Skin epidermis (tissue), 12 donors: ENCODE results near the gene GPR31.
A peak's percentile ranks its signal among the peaks of the same experiment; 100 is the strongest.
"Not testable (repeated sequence)": the region's sequence is repeated elsewhere in the genome, so short reads cannot be mapped to it uniquely, and the experiment has no call there.

Experiments used
- H3K27ac ChIP-seq, 21 experiments: fragments of 200-600 bp; sonication (generic) in 11 of 21; one replicate each; pipeline ENCODE4 v1.5.0; 2020; ENCODE audit warnings: mild to moderate bottlenecking in 3 of 21, inconsistent platforms in 2 of 21, moderate library complexity in 2 of 21
- H3K4me3 ChIP-seq, 7 experiments: fragments of 200-600 bp; sonication (generic) in 2 of 7; one replicate each; pipeline ENCODE4 v1.5.0; 2020; ENCODE audit warnings: inconsistent platforms in 2 of 7, mild to moderate bottlenecking in 2 of 7, moderate library complexity in 1 of 7

Gene GPR31

DNA sequence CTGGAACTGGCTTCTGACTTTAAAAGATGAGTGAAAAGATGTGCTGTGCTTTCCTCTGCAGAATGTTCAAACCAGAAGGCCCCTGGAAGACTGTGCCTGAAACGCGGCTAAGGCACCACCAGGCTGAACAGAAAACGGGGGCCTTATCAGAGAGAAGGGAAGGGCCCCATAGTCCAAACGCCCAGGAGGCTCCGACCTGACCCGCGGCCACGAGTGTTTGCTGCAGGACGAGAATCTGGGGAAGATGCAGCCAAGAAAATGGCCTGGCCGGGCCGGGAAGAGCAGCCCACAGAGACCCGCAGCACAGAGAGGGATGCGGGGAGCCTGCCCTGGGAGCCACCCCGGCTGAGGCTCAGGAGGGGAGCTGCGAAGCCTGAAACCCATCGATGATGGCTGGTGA is 10.5 kb upstream of the GPR31 start:
- not testable (repeated sequence) for H3K27ac ChIP-seq, H3K4me3 ChIP-seq

DNA sequence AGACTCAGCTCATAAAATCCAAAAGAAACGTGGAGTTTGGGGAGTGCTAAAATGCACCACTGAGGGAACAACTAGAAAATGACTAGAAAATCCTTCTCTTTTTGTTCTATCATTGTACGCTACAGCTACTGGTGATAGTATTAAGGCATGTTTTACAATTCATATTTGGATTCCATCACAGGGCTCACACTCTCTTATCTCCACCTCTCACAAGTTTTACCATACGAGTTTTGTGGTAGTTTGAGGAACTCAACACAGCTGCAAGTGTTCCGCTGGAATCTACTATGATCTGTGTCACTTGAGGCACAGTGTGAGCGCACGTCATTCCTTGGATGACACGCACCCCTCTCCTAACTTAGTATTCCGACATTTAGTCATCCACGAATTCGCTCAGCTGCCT is 9.9 kb upstream of the GPR31 start:
- H3K4me3 ChIP-seq, result not testable (repeated sequence)

DNA sequence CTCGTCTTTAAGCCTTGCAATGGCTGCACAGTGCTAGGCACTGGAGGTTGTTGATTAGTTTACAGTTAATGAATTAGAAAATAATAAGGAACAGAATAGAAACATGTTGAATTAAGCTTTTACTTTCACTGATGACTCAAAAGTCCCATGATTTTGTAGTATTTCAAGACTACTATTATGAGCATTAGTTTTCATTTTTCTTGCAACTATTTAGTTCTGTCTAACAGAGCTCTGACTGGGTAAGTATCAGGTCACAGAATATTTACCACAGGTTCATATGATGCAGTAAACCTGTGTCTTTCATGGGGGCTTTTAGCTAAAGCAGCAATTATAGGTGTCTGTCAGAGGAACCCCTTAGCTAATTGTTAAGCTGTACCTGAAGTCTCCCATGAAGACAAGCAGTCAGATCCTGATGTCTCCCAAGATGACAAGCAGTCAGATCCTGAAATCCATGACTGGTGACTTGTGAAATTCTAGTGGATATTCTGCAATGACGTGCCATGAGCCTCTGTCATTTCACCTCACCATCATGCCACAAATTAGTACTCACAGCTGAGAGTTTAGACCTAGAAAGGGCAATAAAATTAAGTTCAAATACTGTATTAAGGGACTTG is 8.2 kb upstream of the GPR31 start:
- Histone ChIP-seq H3K4me3 (no peak overlapping the region), H3K27ac (no peak overlapping the region)

More for the DNA sequence above, 9.9 kb upstream of the GPR31 start:
- not testable (repeated sequence) for H3K27ac ChIP-seq

DNA sequence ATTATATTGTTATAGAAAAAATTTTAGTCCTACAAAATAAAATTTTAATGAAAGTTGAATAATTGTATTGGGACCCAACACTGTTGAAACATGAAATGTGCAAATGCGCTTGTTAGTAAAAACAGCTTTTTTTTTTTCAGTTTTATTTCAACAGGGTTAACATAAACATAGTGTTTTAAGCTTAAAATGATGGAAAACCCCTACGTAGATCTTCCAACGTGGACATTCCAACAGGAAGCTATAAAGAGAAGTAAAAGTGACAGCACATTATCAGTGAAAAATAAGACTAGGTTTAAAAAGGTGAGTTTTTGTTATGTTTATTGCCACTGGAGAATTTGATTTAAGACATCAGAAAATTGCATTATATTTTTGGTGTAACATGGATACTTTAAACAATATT is 6.5 kb upstream of the GPR31 start:
- Histone ChIP-seq H3K4me3 (no peak overlapping the region), H3K27ac (no peak overlapping the region)

DNA sequence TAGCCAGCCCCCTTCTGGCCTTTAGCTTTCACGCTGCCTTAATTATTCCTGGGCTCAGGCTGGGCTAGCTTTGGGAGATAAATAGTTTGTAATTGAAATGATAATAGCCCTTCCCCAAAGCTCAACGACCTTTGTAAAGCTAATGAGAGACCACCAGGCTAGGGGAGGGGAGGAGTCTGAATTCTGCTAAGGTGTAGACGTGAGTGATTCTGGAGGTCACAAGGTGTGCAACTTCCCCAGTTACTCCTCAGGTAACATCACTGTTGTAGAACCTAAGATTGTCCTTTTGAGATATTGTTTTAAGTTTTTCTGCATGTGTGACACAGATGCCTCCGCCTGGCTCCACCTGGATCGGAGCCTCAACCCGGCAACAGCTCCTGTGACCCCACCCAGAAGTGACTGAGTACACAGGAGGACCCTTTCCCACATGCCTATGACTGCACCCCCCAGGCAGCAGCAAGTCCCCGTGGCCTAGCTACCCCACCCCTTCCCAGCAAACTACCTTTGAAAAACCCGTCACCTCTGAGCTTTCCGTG is 5.8 kb upstream of the GPR31 start:
- H3K4me3 ChIP-seq, result no peak overlapping the region
- H3K27ac ChIP-seq, result no peak overlapping the region

DNA sequence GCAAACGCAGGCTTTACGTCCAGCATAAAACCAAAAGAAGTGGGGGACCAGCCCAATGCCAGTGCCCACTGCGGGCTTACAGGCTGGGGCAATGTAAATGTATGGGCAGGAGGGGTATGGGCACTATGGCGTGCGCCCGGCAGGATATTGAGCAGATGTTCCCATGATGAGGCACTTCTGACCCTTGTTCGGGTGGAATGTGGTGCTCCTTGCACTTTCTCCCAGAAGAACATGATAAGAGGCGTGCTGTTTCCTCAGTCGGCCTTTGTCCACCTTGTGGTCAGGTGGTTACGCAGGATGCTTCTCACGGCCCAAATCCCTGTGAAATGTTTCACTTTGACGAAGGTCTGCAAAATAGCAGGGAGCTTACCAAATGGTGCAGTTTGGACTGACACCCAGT is 4.8 kb upstream of the GPR31 start:
- H3K4me3 ChIP-seq, result no peak overlapping the region
- no peak overlapping the region for H3K27ac ChIP-seq

DNA sequence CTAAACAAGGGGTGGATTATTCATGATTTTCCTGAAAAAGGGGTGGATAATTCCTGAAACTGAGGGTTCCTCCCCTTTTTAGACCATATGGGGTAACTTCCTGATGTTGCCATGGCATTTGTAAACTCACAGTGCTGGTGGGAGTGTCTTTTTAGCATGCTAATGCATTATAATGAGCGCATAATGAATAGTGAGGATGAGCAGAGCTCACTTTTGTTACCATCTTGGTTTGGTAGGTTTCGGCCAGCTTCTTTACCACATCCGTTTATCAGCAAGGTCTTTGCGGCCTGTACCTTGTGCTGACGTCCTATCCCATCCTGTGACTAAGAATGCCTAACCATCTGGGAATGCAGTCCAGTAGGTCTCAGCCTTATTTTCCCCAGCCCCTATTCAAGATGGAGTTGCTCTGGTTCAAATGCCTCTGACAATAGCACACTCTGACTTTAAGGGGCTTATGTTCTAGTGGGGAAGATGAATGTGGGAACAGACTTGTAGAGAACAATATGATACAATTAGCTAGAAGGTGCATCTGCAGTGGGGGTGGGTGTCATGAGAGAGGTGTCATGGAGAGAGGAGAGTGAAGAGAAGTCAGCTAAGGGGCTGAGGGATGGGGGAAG is 4.2 kb upstream of the GPR31 start:
- Histone ChIP-seq H3K27ac (no peak overlapping the region), H3K4me3 (no peak overlapping the region)

DNA sequence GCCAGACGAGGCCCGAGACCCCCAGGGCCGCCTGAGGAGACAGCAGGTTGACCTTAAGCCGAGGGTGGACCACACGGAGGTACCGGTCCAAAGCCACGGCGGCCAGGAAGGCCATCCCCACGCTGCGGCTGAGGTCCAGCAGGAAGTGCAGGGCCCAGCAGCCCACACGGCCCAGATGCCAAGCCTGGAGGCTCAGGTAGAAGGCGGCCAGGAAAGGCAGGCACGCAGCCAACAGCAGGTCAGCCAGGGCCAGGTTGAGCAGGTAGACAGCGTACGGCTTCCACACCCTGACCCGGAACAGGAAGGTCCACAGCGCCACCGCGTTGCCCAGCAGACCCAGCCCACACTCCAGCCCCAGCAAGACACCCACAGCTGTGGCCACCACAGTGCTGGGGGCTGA is 366 bp downstream of the GPR31 start:
- no peak overlapping the region for H3K4me3 ChIP-seq
- H3K27ac ChIP-seq, result peak overlapping the region in 2 of 21 experiments; percentile 21 to 37

DNA sequence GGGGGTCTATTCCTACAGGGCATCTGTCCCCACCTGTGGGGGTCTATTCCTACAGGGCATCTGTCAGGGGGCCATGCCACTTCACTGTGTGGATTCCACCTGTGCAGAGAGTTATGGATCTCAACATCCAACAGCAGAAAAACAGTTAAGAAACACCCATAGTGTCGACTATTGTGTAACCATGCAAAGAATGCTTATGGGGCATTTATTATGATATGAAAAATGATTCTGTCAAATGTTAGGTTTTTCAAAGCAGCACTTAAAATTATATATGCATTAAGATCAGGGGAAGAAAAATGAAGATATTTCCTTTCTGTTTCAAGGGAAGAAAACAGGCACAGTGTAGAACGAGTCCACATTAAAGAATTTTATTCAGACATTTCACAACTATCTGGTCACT is 2.9 kb downstream of the GPR31 start:
- H3K27ac ChIP-seq, result no peak overlapping the region
- H3K4me3 ChIP-seq, result no peak overlapping the region

DNA sequence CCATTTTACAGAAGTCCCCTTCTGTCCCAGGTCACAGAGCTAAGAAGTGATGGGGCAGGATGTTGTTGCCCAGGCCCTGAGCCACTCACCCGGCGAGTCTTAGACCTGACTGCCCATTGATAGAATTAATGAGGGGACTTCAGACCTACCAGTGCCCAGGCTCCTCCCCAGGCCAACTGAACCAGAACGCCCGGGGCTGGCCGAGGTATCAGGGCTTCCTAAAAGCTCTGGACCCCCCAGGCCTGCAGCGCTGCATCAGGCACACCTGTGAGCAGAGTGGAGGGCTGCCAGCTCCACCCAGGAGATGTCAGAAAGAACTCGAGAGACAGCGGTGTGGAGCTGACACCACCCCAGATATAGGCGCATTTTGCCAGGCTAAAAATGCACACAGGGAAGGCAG is 3.5 kb downstream of the GPR31 start:
- Histone ChIP-seq H3K27ac (no peak overlapping the region), H3K4me3 (no peak overlapping the region)

DNA sequence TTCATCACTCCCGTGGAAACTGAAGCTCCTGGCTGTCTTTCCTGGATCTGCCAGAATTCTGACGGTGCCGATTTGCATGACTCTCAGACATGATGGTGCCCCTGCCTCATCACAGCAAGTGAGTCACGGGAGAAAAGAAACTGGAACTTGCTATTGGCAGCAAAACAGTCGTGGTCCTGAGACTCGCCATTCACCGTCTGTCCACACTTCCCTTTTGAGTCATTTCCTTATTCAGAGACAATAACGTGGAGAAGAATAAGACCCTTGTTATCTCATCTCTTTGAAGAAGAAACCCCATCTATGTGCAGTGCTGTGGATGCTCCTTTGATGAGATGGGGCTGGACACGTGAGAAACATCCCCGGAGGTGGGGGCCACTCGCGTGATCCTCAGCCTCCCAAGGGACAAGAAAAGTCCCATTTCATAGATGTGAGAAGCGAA is 4.2 kb downstream of the GPR31 start:
- Histone ChIP-seq H3K27ac (peak overlapping the region in 4 of 21 experiments; percentile 14 to 55 (median 38)), H3K4me3 (peak overlapping the region in 1 of 7 experiments; percentile 9)

DNA sequence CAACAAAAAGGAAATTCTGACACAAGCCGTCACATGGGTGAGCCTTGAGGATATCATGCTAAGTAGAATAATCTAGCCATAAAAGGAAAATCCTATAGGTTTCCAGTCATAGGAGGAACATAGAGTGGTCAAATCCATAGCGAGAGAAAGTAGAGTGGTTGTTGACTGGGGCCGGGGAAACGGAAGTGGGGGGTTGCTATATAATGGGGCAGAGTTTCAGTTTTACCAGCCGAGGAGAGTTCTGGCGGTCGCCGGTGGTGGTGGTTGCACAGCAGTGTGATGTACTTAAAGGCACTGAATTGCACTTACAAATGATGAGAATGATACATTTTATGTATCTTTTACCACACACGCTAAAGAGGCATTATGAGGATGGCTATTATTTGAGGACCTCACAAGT is 4.9 kb downstream of the GPR31 start:
- Histone ChIP-seq H3K4me3 (no peak overlapping the region), H3K27ac (peak overlapping the region in 3 of 21 experiments; percentile 14 to 55 (median 39))

DNA sequence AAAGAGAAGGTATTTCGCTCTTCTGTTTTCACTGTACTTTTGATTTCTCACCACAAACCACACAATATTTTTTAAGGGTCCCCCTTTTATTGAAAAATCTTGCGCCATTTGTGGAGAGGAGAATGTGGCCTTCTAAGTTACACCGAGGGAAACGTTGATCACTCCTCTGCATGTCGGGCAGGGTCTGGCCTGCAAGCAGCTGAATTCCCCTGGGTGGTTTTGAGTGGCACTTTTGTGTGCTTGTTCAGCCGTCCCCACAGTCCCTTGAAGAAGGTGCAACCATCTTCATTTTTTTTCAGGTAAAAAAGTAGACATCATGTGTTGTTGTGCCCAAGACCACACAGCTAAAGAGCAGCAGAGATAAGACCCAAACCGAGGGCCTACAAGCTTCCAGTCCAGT is 6.1 kb downstream of the GPR31 start:
- H3K4me3 ChIP-seq, result no peak overlapping the region
- peak overlapping the region in 2 of 21 experiments; percentile 23 to 28 for H3K27ac ChIP-seq

DNA sequence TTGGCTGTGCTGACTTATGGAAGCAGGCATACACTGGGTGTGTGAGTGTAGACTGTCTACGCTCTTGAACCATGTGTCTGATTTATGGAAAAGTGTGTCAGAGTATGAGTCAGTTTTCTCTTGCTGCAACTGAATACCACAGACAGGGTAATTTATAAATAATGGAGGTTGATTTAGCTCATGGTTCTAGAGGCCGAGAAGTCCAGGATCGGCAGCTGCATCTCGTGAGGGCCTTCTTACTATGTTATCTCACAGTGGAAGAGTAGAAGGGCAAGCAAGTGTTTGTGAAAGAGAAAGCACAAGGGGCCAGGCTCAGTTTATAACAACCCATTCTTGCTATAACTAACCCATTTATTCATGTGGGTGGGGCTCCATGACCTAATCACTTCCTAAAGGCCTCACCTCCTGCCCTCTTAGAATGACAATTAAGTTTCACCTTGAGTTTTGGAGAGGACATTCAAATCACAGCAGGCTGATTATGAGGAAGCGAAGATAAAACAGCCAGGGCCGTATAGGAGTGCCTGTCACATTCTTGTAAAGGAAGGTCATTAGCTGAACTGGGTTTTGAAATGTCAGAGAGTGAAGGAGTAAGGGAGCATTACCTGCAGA is 6.7 kb downstream of the GPR31 start:
- no peak overlapping the region for H3K27ac ChIP-seq
- H3K4me3 ChIP-seq, result no peak overlapping the region

DNA sequence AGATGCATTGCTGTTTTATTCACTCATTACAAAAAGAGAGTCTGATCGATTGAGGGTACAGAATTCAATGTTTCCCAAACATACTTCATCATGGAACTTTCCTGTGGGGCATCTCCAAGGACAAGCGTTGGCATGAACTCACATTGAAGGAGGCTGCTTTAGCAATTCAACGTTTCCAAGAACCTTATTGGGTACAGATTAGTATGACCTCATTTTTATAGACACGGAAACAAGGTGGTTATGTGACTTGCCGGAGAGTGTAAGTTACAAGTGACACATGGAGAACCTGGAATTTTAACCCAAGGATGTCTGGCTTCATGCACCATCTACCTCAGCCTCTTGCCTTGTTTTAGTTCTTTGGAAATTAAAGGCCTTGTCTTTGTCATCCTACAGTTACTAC is 8.8 kb downstream of the GPR31 start:
- no peak overlapping the region for H3K4me3 ChIP-seq
- H3K27ac ChIP-seq, result no peak overlapping the region

DNA sequence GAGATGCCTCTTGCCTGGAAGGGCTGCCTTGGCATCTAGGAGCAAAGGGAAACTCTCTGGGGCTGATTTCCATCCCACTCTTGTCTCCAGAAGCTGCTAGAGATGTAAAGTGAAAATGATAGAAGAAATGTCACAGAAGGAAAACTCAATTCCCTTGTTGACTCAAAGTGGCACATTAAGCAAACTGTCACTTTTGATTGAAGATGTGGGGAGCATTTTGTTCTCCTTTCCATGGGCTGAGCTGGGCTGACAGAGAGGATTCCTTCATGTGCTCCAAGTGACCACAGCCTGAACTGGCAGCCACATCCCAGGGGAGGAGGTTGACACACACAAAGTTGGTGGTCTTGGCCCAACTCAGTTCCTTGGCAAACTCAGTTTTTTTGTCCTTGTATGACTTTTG is 9.8 kb downstream of the GPR31 start:
- Histone ChIP-seq H3K4me3 (no peak overlapping the region), H3K27ac (no peak overlapping the region)

DNA sequence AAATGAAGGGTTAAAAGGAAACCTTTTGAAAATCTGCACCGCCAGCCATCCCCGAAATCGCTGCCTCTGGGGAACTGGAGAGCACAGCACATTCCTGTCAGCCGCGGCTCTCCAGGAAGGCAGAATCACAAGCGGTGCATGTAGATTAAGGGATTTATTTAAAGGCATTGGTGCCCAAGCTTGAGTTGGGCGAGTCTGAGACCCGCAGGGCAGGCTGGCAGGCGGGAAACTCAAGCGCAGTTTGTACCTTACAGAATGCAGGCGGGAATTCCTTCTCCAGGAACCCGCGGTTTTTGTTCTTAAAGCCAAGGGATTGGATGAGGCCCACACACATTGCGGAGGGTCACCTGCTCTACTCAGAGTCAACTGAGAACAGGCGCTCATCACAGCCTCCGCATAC is 10.8 kb downstream of the GPR31 start:
- no peak overlapping the region for H3K27ac ChIP-seq
- H3K4me3 ChIP-seq, result no peak overlapping the region

DNA sequence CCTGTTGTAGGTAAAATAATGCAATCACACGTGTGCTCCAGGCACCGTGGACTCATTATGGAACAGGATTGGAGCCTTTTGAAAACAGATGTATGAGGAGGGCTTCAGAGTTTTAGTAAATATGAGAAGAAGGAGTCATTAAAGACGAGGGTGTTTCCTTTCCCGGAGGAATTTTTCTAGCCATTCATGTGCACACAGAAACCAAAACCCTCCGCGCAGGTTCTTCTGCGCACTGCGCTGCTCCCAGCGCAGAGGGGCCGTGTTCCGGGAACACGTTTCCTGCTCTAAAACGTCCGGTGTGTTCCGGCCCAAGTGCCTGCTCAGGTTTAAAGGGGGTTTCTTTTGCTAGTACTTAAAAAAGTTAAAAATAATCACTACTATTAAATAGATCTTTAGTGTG is 11.6 kb downstream of the GPR31 start:
- Histone ChIP-seq H3K4me3 (no peak overlapping the region), H3K27ac (no peak overlapping the region)

DNA sequence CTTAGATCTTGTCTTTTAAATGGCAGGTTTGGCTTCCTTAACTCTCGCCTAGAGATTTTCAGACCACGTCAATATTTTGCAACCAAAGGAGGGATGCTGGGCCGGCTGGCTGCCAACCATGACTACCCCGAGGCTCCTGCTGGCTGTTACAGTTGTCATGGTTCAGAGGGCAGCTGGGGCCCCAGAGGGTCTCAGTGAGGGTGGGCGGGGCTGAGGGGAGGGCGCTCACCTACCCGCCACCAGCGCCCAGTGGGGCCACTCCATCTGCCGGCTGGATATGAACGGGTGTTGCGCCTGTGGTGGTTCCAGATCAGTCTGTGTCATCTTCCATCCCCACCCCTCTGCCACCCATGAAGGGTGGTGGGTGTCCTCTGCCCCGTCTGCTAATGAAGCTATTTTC is 12.3 kb downstream of the GPR31 start:
- no peak overlapping the region for H3K27ac ChIP-seq
- no peak overlapping the region for H3K4me3 ChIP-seq

DNA sequence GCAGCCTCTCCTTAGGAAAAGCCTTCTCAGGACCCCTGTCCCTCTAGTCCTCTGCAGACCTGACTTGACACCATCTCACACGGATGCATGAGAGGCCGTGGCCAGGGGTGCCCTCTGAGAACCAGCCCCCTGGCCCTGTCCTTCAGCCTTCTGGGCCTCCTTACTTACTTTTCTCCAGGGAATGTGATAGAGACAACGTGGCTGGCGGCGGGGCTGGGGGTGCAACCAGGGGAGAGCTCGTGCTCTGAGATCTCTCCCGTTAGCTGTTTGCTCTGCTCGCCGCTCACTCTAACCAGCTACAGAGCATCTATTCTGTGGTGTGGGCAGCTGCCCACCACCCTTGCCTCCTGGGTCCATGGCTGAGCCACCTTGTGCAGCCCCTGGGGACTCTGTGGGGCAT is 14.7 kb downstream of the GPR31 start:
- no peak overlapping the region for H3K27ac ChIP-seq
- no peak overlapping the region for H3K4me3 ChIP-seq

DNA sequence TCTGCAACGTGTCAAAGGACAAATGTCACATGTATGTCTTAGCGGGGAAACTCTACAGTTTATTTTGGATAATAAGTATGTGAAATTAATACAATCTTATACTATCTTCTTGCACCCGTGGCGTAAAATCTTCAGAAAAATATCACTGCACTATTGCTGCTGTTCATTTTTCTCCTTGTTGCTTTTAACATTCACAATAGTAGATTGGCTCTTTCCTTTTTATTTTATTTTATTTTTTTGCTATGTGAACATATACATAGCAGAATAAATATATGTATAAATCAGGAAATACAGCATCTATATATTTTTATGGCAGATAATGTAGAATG is 15.4 kb downstream of the GPR31 start:
- no peak overlapping the region for H3K27ac ChIP-seq
- H3K4me3 ChIP-seq, result no peak overlapping the region
